Myometrial cell (primary cell): Measurements from ENCODE around the gene PHF1. TPM values are rescaled to one million over a fixed set of nuclear protein-coding genes. Genes with fewer than 3 reads are reported as not detected.

Experiments
- total RNA-seq: library from RNA; depleted of rRNA; stranded (reverse); fragments of >200 nt; gene quantifications from 2 replicates; pipeline ENCODE4 v1.2.3, GENCODE V29; 2015

Gene PHF1
- 31.7 and 34.0 TPM in 2 replicates for total RNA-seq

DNA sequence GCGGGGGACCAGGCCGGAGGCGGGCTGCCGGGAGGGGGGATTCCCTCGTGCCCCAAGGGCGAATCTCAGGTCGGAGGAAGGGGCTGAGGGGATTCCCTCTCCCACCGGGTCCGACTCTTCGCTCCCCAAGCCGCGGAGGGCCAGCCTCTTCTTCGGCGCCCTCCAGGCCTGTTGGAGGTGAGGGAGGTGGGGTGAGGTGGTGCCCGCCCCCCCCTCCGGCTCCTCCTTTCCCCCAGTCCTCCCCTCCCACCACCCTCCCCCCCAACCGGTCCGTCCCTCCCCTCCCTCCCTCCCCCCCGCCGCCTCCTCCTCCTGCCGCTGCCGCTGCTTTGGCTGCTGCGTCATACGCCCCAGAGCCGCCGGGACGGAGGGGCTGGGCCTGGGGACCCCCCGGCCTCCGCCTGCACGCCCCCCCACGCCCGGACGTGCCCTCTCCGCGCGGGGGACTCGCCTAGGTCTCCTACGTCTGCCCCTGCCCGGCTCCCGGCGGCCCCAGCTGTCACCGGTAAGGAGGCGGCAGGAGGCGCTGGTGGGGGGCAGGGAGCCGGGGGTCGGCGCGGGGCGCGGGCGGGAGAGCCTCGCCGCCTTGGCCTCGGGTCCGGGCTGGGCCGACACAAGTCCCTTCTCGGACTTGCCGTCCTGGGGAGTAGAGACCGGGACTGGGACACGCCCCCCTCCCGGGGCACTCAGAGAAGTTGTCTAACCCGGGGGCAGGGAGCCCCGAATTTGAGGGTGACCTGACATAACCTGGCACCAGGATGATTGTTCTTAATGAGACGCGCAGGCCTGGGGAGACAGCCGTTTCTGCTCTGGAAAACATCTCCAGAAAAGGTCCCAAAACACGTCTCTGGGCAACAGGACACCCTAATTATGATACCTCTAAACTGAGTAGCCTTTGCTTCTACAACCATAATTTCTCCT, at the start of gene PHF1:
Gene PHF1 (plus strand): TSS at position 304 of the 921 bp plus-strand sequence. CDS start 1,250 bp downstream, outside the sequence.

GRCh38 chr6:33391278-33391921, 19.4 kb upstream of the PHF1 start, which contains the start of gene KIFC1:
KIFC1 (plus strand) TSS chr6:33391823; CDS start chr6:33391986, 163 bp downstream.

GRCh38 chr6:33417903-33418689, 7.3 kb downstream of the PHF1 start, which contains the start of gene CUTA:
CUTA (minus strand) TSS chr6:33418107; CDS start chr6:33418000, 107 bp downstream.

DNA sequence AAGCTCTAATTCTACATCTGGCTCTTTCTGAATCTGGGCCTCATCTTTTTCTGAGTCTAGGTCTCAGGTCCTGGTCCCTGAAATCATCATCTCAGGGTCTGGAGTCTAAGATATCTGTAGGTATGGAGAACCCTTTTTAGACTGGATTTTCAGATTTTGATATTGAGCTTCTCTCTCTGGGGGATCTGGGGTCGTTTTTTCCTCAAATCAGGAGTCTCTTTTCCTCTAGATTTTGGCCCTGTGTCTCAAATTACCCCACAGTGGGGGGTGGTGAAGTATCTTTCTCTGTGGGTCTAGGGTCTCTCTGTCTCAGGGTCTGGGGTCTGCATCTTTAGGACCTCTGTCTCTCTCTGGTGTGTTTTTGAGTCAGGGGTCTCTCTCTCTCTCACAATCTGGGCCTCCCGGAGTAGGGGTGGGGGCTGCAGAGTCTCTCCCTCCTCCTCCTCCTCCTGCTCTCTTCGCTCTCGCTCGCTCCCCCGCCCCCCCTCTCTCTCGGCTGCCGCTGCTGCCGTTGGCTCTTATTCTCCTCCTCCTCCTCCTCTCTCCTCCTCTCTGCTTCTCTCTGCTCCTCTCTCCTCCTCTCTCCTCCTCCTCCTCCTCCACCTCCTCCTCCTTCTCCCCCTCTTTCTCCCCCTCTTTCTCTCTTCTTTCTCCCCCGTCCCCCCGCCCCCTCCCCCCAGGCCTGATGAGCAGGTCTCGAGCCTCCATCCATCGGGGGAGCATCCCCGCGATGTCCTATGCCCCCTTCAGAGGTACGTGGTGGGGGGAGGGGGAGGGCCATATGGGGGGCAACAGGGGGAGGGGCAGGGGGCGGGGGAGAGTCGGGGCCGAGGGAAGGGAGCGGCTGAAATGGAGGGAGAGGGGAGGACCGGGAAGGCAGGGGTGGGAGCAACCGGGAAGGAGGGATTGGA, 9.0 kb downstream of the PHF1 start, which contains the start of gene SYNGAP1:
Gene SYNGAP1 (plus strand): TSS at position 486 of the 911 bp plus-strand sequence. CDS start 200 bp downstream, at position 686.

GRCh38 chr6:33454009-33454946, 43.5 kb downstream of the PHF1 start, which contains the start of gene ZBTB9:
ZBTB9 (plus strand) TSS chr6:33454576; CDS start chr6:33455101, 525 bp downstream.

Other genes starting within 250 kb of the PHF1 start
- under 0.01 TPM in 1 of 2 replicates, not detected in the other for gene COL11A2, start 218.5 kb upstream of the PHF1 start, total RNA-seq
- gene RXRB, start 210.3 kb upstream of the PHF1 start, total RNA-seq = 16.1 and 21.6 TPM in 2 replicates
- 191 and 219 TPM in 2 replicates for gene SLC39A7, start 210.1 kb upstream of the PHF1 start, total RNA-seq
- 1.6 and 4.0 TPM in 2 replicates for gene HSD17B8, start 206.4 kb upstream of the PHF1 start, total RNA-seq
- gene RING1, start 202.5 kb upstream of the PHF1 start, total RNA-seq = 11.5 and 15.6 TPM in 2 replicates
- 36.7 and 45.3 TPM in 2 replicates for gene VPS52, start 139.1 kb upstream of the PHF1 start, total RNA-seq
- gene RPS18, start 138.9 kb upstream of the PHF1 start, total RNA-seq = 4,481 and 4,999 TPM in 2 replicates
- gene B3GALT4, start 133.9 kb upstream of the PHF1 start, total RNA-seq = 5.7 and 11.0 TPM in 2 replicates
- 84.2 and 89.9 TPM in 2 replicates for gene WDR46, start 121.8 kb upstream of the PHF1 start, total RNA-seq
- 58.7 and 93.4 TPM in 2 replicates for gene PFDN6, start 121.4 kb upstream of the PHF1 start, total RNA-seq
- gene RGL2, start 112.1 kb upstream of the PHF1 start, total RNA-seq = 32.6 and 37.4 TPM in 2 replicates
- gene TAPBP, start 96.9 kb upstream of the PHF1 start, total RNA-seq = 100 and 104 TPM in 2 replicates
- 14.4 and 23.1 TPM in 2 replicates for gene ZBTB22, start 93.3 kb upstream of the PHF1 start, total RNA-seq
- gene DAXX, start 88.1 kb upstream of the PHF1 start, total RNA-seq = 46.3 and 52.8 TPM in 2 replicates
- 29.8 and 33.4 TPM in 2 replicates for gene KIFC1, start 19.2 kb upstream of the PHF1 start, total RNA-seq
- 249 and 321 TPM in 2 replicates for gene CUTA, start 7.1 kb downstream of the PHF1 start, total RNA-seq
- 4.1 and 4.3 TPM in 2 replicates for gene SYNGAP1, start 9.1 kb downstream of the PHF1 start, total RNA-seq
- 4.3 and 8.6 TPM in 2 replicates for gene ZBTB9, start 43.6 kb downstream of the PHF1 start, total RNA-seq
- gene BAK1, start 169.3 kb downstream of the PHF1 start, total RNA-seq = 13.8 and 14.7 TPM in 2 replicates
- gene ITPR3, start 210.3 kb downstream of the PHF1 start, total RNA-seq = 31.7 and 31.9 TPM in 2 replicates